Activated CD8-positive, alpha-beta memory T cell treated with anti-CD3 and anti-CD28 coated beads, Interleukin-2, amount 50 U/mL, for 24 hours (primary cell): ENCODE results near the gene ANKRD27.
"Not testable (repeated sequence)": the region's sequence is repeated elsewhere in the genome, so short reads cannot be mapped to it uniquely, and the experiment has no call there.

Experiments used
- DNase-seq: peaks from one replicate; pipeline ENCODE4 v3.0.0-alpha.2; 2020; ENCODE audit errors: extremely low read depth

Gene ANKRD27

DNA sequence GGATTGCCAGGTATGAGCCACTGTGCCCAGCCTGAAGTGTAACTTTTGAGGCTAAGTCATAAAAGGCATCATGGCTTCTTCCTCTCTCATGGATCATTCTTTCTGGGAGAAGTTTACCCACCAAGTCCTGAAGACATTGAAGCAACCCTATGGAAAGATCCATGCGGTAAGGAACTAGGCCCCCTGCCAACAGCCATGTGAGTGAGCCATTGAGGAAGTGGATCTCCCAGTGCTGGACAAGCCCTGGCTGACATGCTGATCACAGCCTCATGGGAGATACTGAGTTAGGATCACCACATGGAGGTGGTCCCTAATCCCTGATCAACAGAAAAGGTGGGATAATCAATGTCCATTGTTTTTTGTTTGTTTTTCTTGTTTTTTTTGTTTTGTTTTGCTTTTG is 13.3 kb upstream of the ANKRD27 start:
- no peak for DNase-seq

DNA sequence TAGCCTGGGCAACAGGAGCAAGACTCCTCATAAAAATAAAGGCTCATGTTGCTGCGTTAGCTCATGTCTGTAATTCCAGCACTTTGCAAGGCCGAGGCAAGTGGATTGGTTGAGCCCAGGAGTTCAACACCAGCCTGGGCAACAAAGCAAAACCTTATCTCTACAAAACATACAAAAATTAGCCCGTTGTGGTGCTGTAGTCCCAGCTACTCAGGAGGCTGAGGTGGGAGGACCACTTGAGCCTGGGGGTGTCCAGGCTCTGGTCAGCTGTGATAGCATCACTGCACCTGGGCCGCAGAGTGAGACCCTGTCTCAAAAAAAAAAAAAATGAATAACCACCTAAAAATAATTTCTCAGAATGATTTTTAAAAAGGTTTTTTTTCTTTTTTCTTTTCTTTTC is 12.7 kb upstream of the ANKRD27 start:
- DNase-seq = no peak

GRCh38 chr19:32686847-32687475 is 12.0 kb upstream of the ANKRD27 start:
- no peak for DNase-seq

- DNase-seq = no peak
Observed at GRCh38 chr19:32682317-32682716, 7.3 kb upstream of the ANKRD27 start.

DNA sequence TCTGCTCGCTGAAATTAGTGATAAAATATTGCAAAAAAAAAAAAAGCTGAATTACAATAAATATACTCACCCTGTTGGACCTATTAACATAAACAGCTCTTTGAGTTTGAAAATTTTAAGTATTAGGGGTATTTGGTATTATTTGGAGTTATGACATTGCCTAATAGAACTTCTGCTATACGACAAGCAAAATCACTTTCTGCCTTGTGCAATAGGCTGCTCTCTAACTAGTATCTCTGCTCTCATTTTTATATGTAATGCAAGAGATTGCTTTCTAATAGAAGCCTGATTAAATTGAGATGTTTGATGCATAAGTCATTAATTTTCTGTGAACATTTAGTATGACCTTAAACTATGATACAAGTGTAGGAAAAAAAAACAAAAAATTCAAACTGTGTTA is 6.0 kb upstream of the ANKRD27 start:
- DNase-seq = no peak

DNA sequence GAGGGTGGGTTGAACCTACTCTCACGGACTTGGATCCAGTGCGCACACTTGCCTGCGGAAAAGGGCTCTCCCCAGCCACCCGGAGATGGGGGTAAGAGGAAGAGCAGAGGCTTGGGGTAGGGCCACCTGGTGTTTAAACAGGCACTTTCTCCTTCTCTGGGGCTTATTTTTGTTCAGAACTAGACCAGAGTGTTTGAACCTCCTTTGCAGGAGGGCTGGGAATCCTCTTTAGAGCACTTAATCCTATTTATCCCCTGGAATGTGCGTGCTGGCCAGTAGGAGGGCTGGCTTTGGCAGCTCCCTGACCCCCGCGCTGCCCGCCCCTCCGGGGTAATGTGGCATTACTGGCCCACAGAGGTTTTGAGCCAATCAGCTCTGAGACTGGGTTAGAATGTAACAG is 2.7 kb upstream of the ANKRD27 start:
- no peak for DNase-seq

- no peak for DNase-seq
Observed at GRCh38 chr19:32676895-32677359, 1.9 kb upstream of the ANKRD27 start.

GRCh38 chr19:32676186-32676894 is 1.4 kb upstream of the ANKRD27 start:
- DNase-seq = no peak

DNA sequence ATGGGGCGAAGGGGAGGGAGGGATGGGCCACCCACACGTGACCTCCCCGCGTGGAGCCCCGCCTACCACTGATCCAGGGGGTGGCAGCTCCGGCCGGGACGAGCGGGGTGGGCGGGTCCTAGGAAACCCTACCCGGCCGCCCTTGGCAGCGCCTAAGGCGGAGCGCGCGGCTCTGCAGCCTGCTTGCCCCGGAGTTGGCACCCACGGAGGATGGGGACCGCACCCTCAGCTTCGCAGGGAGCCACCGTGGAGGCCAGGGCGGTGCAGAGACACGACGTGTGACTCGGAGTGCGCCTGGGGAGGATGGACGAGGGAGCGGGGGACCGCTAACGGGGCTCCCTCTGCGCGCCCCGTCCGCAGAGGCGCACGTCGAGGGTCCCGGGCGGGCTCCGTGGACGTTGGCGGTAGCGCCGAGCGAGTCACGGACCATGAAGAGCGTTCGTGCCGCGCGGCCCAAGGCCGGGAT is 773 bp upstream of the ANKRD27 start, which contains the start of gene RGS9BP:
RGS9BP (plus strand) TSS at position 129 of the 466 bp plus-strand sequence. CDS start 416 bp downstream, outside the sequence.
- DNase-seq = no peak

DNA sequence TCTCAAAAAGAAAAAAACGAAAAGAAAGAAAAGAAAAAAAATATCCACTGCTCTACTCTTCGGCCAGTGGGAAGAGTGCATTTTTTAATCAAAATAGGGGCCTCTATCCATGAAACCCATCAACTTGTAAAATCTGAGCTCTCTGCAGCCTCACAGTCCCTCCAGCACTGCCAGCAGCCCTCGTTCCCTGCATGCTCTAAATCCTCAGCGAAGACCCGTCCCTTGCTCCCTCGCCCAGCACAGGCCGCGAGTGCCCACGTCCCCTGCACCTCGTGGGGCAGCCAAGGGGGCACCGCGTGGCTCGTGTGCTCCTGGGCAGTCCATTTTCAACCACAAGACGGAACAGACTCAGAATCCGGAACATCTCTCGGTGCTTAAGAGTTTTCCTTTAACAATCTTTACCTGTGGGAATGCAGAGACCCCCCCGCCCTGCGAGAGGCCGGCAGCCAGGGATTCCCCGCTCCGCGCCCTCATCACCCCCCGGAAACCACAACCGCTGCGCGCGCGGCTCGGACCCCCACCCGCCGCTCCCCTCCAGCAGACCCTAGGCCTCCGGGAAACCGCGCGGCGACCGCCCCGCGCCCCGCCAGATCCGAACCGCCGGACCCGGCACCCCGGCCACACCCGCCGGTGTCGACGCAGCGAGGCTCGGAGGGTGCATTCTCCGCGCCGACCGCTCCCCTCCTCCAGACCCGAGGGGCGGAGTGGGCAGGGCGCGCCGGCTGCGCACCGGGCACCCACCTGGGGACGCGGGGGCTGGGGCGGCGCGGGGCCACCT is 638 bp downstream of the ANKRD27 start:
- no peak for DNase-seq

DNA sequence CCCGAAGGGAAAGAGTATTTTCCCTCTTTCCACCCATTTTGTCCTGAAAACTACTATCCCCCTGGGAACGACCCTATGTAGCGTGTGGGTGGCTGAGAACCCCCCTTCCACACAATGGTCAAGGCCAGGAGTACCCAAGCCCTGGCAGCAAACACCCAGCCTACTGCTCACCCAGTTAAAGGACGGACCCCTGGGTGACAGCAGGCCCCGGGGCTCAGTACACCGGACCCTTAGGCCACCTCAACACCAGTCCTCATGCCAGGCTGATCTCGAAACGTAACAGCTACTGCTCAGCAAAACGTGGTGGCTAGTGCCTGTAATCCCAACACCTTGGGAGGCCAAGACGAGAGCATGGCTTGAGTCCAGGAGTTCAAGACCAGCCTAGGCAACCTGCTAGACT is 1.4 kb downstream of the ANKRD27 start:
- no peak for DNase-seq

DNA sequence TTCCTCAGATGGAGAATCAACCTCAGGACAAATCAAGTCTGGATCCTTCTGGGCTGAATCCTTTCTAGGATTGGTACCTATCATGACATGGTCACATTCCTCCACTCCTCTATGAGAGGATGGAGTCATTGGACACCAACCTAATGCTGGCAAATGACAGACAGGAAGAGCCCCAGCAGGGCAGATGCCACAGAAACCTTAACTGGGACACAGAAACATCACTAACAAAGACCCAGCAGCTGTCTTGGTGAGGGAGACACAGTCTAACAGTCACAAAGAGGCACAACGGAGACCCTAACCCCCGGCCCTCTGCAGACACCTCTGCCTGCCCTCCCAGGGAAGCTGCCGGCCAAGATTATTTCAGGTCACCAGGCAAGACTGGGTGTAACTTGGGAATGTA is 2.1 kb downstream of the ANKRD27 start:
- DNase-seq = no peak

- no peak for DNase-seq
Observed at GRCh38 chr19:32671883-32672593, 2.9 kb downstream of the ANKRD27 start.

GRCh38 chr19:32669310-32669709 is 5.7 kb downstream of the ANKRD27 start:
- DNase-seq = no peak

- DNase-seq = no peak
Observed at GRCh38 chr19:32666084-32666483, 8.9 kb downstream of the ANKRD27 start.

DNA sequence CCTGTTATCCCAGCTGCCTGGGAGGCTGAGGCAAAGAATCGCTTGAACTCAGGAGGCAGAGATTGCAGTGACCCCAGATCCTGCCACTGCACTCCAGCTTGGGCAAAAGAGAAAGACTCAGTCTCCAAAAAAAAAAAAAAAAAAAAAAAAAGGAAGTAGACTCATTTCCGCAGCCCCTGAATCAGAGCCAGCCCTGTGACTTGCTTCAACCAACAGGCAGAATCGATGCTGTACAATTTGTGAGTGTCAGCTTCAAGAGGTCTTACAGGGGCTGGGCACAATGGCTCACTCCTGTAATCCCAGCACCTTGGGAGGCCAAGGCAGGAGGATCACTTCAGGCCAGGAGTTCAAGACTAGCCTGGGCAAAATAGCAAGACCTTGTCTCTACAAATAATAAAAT is 12.8 kb downstream of the ANKRD27 start:
- DNase-seq = no peak

DNA sequence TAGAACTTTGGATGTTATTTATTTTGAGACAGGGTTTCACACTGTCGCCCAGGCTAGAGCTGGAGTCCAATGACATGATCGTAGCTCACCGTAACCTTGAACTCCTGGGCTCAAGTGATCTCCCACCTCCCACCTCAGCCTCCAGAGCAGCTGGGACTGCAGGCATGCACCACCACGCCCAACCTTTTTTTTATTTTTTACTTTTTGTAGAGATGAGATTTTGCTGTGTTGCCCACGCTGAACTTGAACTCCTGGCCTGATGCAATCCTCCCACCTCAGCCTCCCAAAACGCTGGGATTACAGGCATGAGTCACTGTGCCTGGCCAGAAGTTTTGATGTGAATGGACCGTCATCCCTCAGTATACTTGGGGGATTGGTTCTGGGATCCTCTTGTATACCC is 13.7 kb downstream of the ANKRD27 start:
- no peak for DNase-seq

GRCh38 chr19:32658527-32658926 is 16.5 kb downstream of the ANKRD27 start:
- no peak for DNase-seq

- no peak for DNase-seq
Observed at GRCh38 chr19:32658075-32658474, 16.9 kb downstream of the ANKRD27 start.

DNA sequence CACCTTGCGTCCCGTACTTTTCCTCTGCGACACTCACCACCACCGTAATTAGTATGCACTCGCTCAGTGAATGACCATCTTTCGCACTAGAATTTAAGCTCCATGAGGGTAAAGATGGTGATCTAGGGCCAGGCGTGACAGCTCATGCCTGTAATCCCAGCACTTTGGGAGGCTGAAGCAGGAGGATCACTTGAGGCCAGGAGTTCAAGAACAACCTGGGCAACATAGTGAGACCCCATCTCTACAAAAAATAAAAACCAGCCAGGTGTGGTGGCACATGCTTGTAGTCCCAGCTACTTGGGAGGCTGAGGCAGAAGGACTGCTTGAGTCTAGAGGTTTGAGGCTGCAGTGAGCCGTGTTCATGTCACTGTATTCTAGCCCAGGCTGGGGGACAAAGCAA is 18.6 kb downstream of the ANKRD27 start:
- DNase-seq = not testable (repeated sequence)

DNA sequence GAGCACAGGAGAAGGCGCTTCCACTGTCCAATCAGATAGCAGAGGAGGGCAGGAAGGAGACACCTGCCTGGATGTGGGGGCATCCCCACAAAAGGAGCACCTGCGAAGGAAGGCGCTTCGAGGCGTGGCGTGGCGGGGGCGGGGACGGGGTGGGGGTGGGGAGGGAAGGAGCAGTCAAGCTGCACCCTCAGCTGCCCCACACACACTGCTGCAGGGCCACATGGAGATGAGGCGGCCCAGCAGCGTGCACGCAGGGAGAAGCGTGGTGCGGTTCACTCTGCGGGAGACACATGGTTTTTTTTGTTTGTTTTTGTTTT is 21.4 kb downstream of the ANKRD27 start:
- DNase-seq = no peak
